Prostate gland (tissue), 2 donors: ENCODE measurements around the gene SPATA1. TPM values are rescaled to one million over a fixed set of nuclear protein-coding genes. Genes with fewer than 3 reads are reported as not detected.

ENCODE experiments used
- DNase-seq: peaks from one replicate; pipeline ENCODE4 v3.0.0-alpha.2; 2019; ENCODE audit warnings: low spot score
- H3K27ac ChIP-seq, 2 donors: fragments of 200-600 bp; sonication (generic); 2 replicates each; pipeline ENCODE4 v1.5.1; 2017 to 2019
- H3K27me3 ChIP-seq: fragments of 200-600 bp; sonication (generic); replicated peaks from 2 replicates; pipeline ENCODE4 v1.5.1; 2019; ENCODE audit not compliant: insufficient read depth
- H3K36me3 ChIP-seq, 2 donors: fragments of 200-600 bp; sonication (generic); 1 replicate in 1 of 2; 2 replicates in 1 of 2; pipeline versions ENCODE4 v1.5.1 to v1.8.1; 2017 to 2019
- H3K4me1 ChIP-seq: fragments of 200-600 bp; sonication (generic); replicated peaks from 2 replicates; pipeline ENCODE4 v1.5.1; 2019
- H3K4me3 ChIP-seq, 2 donors: fragments of 200-600 bp; sonication (generic); 2 replicates each; pipeline ENCODE4 v1.5.1; 2017 to 2019
- H3K9me3 ChIP-seq: fragments of 200-600 bp; sonication (generic); 2 replicates; pipeline ENCODE4 v1.5.1; 2017
- CTCF ChIP-seq, 4 experiments: fragments of 200-600 bp in 2 of 4; fragments of 450-650 bp in 2 of 4; sonication (generic) in 2 of 4; IDR thresholded peaks; 1 replicate in 3 of 4; 2 replicates in 1 of 4; pipeline ENCODE4 v1.5.1; 2016 to 2019; ENCODE audit warnings: antibody characterized with exemption in 4 of 4, mild to moderate bottlenecking in 2 of 4, moderate library complexity in 2 of 4
- POLR2A ChIP-seq: fragments of 450-650 bp; IDR thresholded peaks from one replicate; pipeline ENCODE4 v1.6.1; 2016; ENCODE audit warnings: antibody characterized with exemption, mild to moderate bottlenecking
- POLR2AphosphoS5 ChIP-seq: sonication (generic); formaldehyde crosslinking; IDR thresholded peaks from one replicate; pipeline ENCODE4 v1.6.1; 2017; ENCODE audit warnings: antibody characterized with exemption
- WGBS: methylation state at CpG from one replicate; pipeline ENCODE4 v1.1.5; 2018; 5-methylcytosine and 5-hydroxymethylcytosine counted together
- intact Hi-C: fragments of 100-400 bp; cut with DNase I; formaldehyde crosslinking; loops from one replicate; pipeline ENCODE4 v1.14.2; 2022
- total RNA-seq, 2 donors: library from RNA; depleted of rRNA; stranded (reverse); fragments of >200 nt; gene quantifications; one replicate each; pipeline ENCODE4 v1.1.0, GENCODE V29; 2016

Gene SPATA1
- total RNA-seq, 2 donors from 2014 or later = 0.05 to 3.8 TPM

GRCh38 chr1:84489766-84490165 is 16.4 kb upstream of the SPATA1 start:
- TF ChIP-seq POLR2A = no peak
- no peak for TF ChIP-seq CTCF (IDR thresholded peaks at IDR 0.05)
- no peak for TF ChIP-seq POLR2AphosphoS5
- Histone ChIP-seq H3K9me3 (no peaks in the 10 kb centered on the region), H3K36me3 (no peaks in the 10 kb centered on the region), H3K4me1 (no peaks in the 10 kb centered on the region), H3K27me3 (no peaks in the 10 kb centered on the region), H3K4me3 (no peak overlapping the region), H3K27ac (no peak overlapping the region)
- intact Hi-C loops = no loop called here
- DNase-seq = no peak
- 90% methylated on average over 2 of the region's 2 CpGs for WGBS

GRCh38 chr1:84492726-84493125 is 13.5 kb upstream of the SPATA1 start:
- no peak for DNase-seq
- Histone ChIP-seq H3K27ac (no peak overlapping the region), H3K27me3 (no peaks in the 10 kb centered on the region), H3K4me3 (no peak overlapping the region), H3K4me1 (no peaks in the 10 kb centered on the region), H3K36me3 (no peaks in the 10 kb centered on the region), H3K9me3 (no peaks in the 10 kb centered on the region)
- WGBS = 50% methylated on average over 1 of the region's 1 CpG
- TF ChIP-seq CTCF (IDR thresholded peaks at IDR 0.05) (no peak), POLR2A (no peak), POLR2AphosphoS5 (no peak)
- intact Hi-C loops = no loop called here

- TF ChIP-seq CTCF (IDR thresholded peaks at IDR 0.05) (no peak), POLR2AphosphoS5 (no peak), POLR2A (no peak)
- no peak overlapping the region for H3K27ac ChIP-seq
- 67% methylated on average over 1 of the region's 1 CpG for WGBS
These were observed 12.4 kb upstream of the SPATA1 start for GRCh38 chr1:84493747-84494146.

GRCh38 chr1:84496498-84496897 is 9.7 kb upstream of the SPATA1 start:
- no peak for TF ChIP-seq CTCF (IDR thresholded peaks at IDR 0.05)
- no peak for TF ChIP-seq POLR2A
- no peak for TF ChIP-seq POLR2AphosphoS5
- Histone ChIP-seq H3K4me3 (no peak overlapping the region), H3K27ac (no peak overlapping the region), H3K36me3 (no peaks in the 10 kb centered on the region), H3K4me1 (no peaks in the 10 kb centered on the region), H3K27me3 (no peaks in the 10 kb centered on the region), H3K9me3 (no peaks in the 10 kb centered on the region)
- DNase-seq = no peak
- intact Hi-C loops = no loop called here
- WGBS = 85% methylated on average over 3 of the region's 3 CpGs

More at GRCh38 chr1:84493747-84494146, 12.4 kb upstream of the SPATA1 start:
- intact Hi-C loops = no loop called here
- Histone ChIP-seq H3K4me1 (no peaks in the 10 kb centered on the region), H3K4me3 (no peak overlapping the region), H3K27me3 (no peaks in the 10 kb centered on the region), H3K9me3 (no peaks in the 10 kb centered on the region), H3K36me3 (no peaks in the 10 kb centered on the region)
- no peak for DNase-seq

- Histone ChIP-seq H3K27ac (no peak overlapping the region), H3K9me3 (no peaks in the 10 kb centered on the region), H3K4me1 (no peaks in the 10 kb centered on the region), H3K4me3 (no peak overlapping the region), H3K36me3 (no peaks in the 10 kb centered on the region), H3K27me3 (no peaks in the 10 kb centered on the region)
- 49% methylated on average over 2 of the region's 2 CpGs for WGBS
- intact Hi-C loops = no loop called here
- TF ChIP-seq POLR2AphosphoS5 = no peak
- no peak for TF ChIP-seq CTCF (IDR thresholded peaks at IDR 0.05)
- no peak for TF ChIP-seq POLR2A
- no peak for DNase-seq
These were observed 8.4 kb upstream of the SPATA1 start for GRCh38 chr1:84497631-84498275.
